GM12891 (cell line): ENCODE data around the gene TLE6.

Experiments
- PAX5 ChIP-seq: IDR thresholded peaks from 2 replicates; pipeline ENCODE4 v1.6.1; 2011; ENCODE audit warnings: low read length, moderate library complexity, mild to moderate bottlenecking; ENCODE audit not compliant: insufficient read depth, severe bottlenecking
- POLR2A ChIP-seq: IDR thresholded peaks from 2 replicates; pipeline ENCODE4 v1.6.1; 2011; ENCODE audit warnings: low read depth, low read length, control low read depth
- POLR2AphosphoS5 ChIP-seq: IDR thresholded peaks from 2 replicates; pipeline ENCODE4 v1.6.1; 2011; ENCODE audit warnings: low read depth, low read length, control low read depth
- POU2F2 ChIP-seq: IDR thresholded peaks from 2 replicates; pipeline ENCODE4 v1.6.1; 2011; ENCODE audit warnings: low read depth, mild to moderate bottlenecking, control low read depth, low read length, moderate library complexity
- SPI1 ChIP-seq: IDR thresholded peaks from 2 replicates; pipeline ENCODE4 v1.6.1; 2011; ENCODE audit warnings: low read depth, low read length, control low read depth
- TAF1 ChIP-seq: IDR thresholded peaks from 2 replicates; pipeline ENCODE4 v1.6.1; 2011; ENCODE audit warnings: low read depth, low read length, control low read depth

DNA sequence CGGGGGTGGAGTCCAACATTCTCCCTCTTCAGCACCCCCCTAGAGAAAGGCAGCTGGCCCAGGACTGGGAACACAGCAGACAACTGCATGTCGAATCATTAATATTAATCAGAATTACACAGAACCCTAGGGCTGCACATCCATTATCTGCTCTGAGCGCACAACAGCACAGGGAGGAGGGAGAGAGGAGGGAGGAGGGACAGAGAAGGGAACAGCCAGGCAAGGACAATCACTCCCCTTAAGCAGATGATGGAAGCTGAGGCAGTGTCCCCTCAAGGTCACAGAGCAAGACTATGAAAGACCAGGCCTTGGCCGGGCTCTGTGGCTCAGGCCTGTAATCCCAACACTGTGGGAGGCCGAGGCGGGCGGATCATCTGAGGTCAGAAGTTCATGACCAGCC lies 25.7 kb downstream of the TLE6 start:
- TF ChIP-seq POLR2A, result no peak
- no peak for TF ChIP-seq TAF1
- no peak for TF ChIP-seq POLR2AphosphoS5
- no peak for TF ChIP-seq SPI1
- TF ChIP-seq POU2F2, result no peak
- no peak for TF ChIP-seq PAX5
